WTC11 (cell line): ENCODE results near the gene TRMO.

ENCODE experiments used
- ATF3 ChIP-seq: sonication (generic); formaldehyde crosslinking; conservative IDR thresholded peaks from 2 replicates; pipeline ENCODE4 v1.8.1; 2022; ENCODE audit warnings: mild to moderate bottlenecking, missing genetic modification reagents
- CREB1 ChIP-seq: sonication (generic); formaldehyde crosslinking; IDR thresholded peaks from 2 replicates; pipeline ENCODE4 v1.8.0; 2023; ENCODE audit warnings: mild to moderate bottlenecking, missing genetic modification reagents
- CTCF ChIP-seq: fragments of 200-600 bp; IDR thresholded peaks from 2 replicates; pipeline ENCODE4 v1.8.0; 2022; ENCODE audit warnings: antibody characterized with exemption
- JAZF1 ChIP-seq: fragments of 250-450 bp; sonication (Bioruptor Pico); IDR thresholded peaks from 2 replicates; pipeline ENCODE4 v1.9.0; 2021; ENCODE audit warnings: moderate library complexity, mild to moderate bottlenecking, inconsistent platforms
- JUN ChIP-seq: sonication (generic); formaldehyde crosslinking; IDR thresholded peaks from 2 replicates; pipeline ENCODE4 v1.8.0; 2023; ENCODE audit warnings: mild to moderate bottlenecking, missing genetic modification reagents
- MLX ChIP-seq: sonication (generic); formaldehyde crosslinking; IDR thresholded peaks from 2 replicates; pipeline ENCODE4 v1.8.1; 2023; ENCODE audit warnings: mild to moderate bottlenecking, missing genetic modification reagents, moderate library complexity
- NR3C1 ChIP-seq: sonication (generic); formaldehyde crosslinking; conservative IDR thresholded peaks from 2 replicates; pipeline ENCODE4 v1.8.1; 2023; ENCODE audit warnings: low read depth, mild to moderate bottlenecking, missing genetic modification reagents
- USF2 ChIP-seq: sonication (generic); formaldehyde crosslinking; IDR thresholded peaks from 2 replicates; pipeline ENCODE4 v1.8.1; 2023; ENCODE audit warnings: mild to moderate bottlenecking, missing genetic modification reagents, moderate library complexity
- ZBTB21 ChIP-seq: sonication (generic); formaldehyde crosslinking; IDR thresholded peaks from 2 replicates; pipeline ENCODE4 v1.8.1; 2023; ENCODE audit warnings: mild to moderate bottlenecking, missing genetic modification reagents, borderline replicate concordance
- ZNF138 ChIP-seq: sonication (generic); formaldehyde crosslinking; conservative IDR thresholded peaks from 2 replicates; pipeline ENCODE4 v1.8.1; 2022; ENCODE audit warnings: mild to moderate bottlenecking, moderate library complexity, missing genetic modification reagents
- ZNF281 ChIP-seq: sonication (generic); formaldehyde crosslinking; IDR thresholded peaks from 2 replicates; pipeline ENCODE4 v1.8.0; 2023; ENCODE audit warnings: mild to moderate bottlenecking, missing genetic modification reagents
- TF ChIP-seq, protein P1 (sequence below): sonication (generic); formaldehyde crosslinking; IDR thresholded peaks from 2 replicates; pipeline ENCODE4 v1.8.1; 2022; ENCODE audit warnings: low read depth, missing genetic modification reagents, borderline replicate concordance
- TF ChIP-seq, protein P2 (sequence below): sonication (generic); formaldehyde crosslinking; IDR thresholded peaks from 2 replicates; pipeline ENCODE4 v1.8.1; 2022; ENCODE audit warnings: low read depth, mild to moderate bottlenecking, moderate library complexity, missing genetic modification reagents, borderline replicate concordance

DNA sequence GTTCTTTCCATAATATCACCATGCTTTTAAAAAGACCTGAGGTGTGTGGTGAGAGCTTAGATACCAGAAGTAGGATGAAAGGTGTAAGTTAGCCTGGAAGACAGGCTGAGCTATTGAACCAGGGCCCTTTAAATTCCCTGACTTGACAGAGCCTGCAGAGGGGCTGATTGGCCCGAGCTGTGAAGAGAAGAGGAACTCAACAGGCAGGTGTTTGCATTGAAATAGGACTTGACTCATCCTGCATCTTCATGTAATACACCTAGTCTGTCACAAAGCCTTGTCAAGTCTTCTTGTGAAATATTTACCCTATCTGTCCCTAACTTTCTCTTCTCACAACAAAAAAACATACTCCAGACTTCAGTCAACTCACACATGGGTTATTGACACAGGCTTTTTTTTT, 44.2 kb upstream of the TRMO start:
- no peak for TF ChIP-seq JUN
- TF ChIP-seq ZNF138, result no peak
- no peak for TF ChIP-seq ZBTB21
- no peak for TF ChIP-seq CTCF
- TF ChIP-seq MLX, result no peak
- no peak for TF ChIP-seq NR3C1 (CRISPR knock-in tag)
- TF ChIP-seq ATF3 (CRISPR knock-in tag), result no peak
- TF ChIP-seq CREB1 (CRISPR knock-in tag), result no peak
- TF ChIP-seq USF2 (CRISPR knock-in tag), result no peak
- no peak for TF ChIP-seq ZNF281 (CRISPR knock-in tag)
- no peak for TF ChIP-seq JAZF1
- TF ChIP-seq, protein P1, sequence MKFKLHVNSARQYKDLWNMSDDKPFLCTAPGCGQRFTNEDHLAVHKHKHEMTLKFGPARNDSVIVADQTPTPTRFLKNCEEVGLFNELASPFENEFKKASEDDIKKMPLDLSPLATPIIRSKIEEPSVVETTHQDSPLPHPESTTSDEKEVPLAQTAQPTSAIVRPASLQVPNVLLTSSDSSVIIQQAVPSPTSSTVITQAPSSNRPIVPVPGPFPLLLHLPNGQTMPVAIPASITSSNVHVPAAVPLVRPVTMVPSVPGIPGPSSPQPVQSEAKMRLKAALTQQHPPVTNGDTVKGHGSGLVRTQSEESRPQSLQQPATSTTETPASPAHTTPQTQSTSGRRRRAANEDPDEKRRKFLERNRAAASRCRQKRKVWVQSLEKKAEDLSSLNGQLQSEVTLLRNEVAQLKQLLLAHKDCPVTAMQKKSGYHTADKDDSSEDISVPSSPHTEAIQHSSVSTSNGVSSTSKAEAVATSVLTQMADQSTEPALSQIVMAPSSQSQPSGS (CRISPR knock-in tag), result no peak
- TF ChIP-seq, protein P2, sequence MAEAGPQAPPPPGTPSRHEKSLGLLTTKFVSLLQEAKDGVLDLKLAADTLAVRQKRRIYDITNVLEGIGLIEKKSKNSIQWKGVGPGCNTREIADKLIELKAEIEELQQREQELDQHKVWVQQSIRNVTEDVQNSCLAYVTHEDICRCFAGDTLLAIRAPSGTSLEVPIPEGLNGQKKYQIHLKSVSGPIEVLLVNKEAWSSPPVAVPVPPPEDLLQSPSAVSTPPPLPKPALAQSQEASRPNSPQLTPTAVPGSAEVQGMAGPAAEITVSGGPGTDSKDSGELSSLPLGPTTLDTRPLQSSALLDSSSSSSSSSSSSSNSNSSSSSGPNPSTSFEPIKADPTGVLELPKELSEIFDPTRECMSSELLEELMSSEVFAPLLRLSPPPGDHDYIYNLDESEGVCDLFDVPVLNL, result no peak
